Bladder microvascular endothelial cell (primary cell): ENCODE measurements around the gene TACC3. TPM values are rescaled to one million over a fixed set of nuclear protein-coding genes. Genes with fewer than 3 reads are reported as not detected.

Source experiments
- total RNA-seq: library from RNA; depleted of rRNA; stranded (reverse); fragments of >200 nt; gene quantifications from 2 replicates; pipeline ENCODE4 v1.2.3, GENCODE V29; 2014

TACC3 gene
- 17.4 and 19.1 TPM in 2 replicates for total RNA-seq

DNA sequence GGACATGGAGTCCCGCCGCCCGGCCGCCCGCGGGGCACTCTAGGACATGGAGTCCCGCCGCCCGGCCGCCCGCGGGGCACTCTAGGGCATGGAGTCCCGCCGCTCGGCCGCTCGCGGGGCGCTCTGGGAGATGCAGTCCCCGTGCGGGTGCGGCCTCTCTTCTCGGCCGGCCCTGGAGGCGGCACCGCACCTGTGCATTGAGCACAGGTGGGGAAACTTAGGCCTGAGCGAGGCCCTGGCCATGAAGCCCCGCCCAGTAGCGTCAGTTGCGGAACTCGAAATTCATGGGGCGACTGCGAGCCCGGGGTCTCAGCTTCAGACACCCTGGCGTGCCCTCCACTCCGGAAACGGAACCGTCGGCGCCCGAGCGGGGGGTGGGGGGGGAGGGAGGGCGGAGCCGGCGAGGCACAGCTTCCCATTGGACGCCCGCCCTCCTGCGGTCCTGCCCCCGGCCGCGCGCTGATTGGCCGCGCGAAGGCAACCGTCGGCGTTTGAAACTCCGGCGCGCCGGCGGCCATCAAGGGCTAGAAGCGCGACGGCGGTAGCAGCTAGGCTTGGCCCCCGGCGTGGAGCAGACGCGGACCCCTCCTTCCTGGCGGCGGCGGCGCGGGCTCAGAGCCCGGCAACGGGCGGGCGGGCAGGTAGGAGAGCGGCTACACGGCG, at the start of gene TACC3, which contains the start of gene TMEM129:
Gene TACC3 (plus strand): TSS at position 519 of the 663 bp plus-strand sequence. CDS start 1,901 bp downstream, outside the sequence.
Gene TMEM129 (minus strand): TSS at position 321 of the 663 bp plus-strand sequence. CDS start 486 bp downstream, outside the sequence.

GRCh38 chr4:1683736-1684505, 37.4 kb upstream of the TACC3 start, which contains the start of gene FAM53A:
Gene FAM53A (minus strand): TSS chr4:1684313. CDS start chr4:1668741, 15,572 bp downstream.

DNA sequence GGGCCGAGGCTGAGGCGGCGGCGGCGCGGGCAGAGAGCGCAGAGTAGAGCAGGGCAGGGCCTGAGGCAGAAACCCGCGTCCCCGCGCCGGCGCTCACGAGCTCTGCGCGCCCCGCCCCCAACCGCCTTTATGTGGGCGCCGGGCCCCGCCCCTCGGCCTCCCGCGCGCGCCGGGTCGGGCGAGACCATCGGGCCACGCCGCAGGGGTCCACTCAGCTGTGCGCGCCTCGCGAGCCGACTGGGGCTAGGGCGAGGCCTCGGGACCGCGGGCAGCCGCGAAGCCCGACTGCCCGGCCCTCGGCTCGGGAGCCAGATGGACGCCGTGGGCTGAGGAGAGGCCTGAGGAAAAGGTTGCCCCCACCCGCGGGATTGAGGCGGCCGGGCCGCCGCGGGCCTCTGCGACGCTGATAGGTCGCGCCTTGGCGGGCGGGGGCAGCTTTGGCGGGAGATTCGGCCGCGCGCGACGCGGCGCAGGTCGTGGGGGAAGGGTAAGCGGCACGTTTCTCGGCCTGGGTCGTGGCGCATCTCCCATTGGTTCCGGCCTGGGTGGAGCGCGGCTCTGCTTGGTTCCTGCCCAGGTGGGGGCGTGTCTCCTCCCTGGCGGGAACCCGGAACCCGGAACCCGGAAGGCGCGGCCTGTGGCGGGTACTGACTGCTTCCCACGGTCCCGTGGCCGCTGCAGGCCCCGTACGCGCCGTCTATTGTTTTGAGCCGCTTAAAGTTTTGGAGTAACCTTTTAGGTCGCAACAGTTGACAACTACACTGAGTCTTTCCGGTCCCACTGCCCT, 8.9 kb upstream of the TACC3 start, which contains the start of gene SLBP:
Gene SLBP (minus strand): TSS at position 104 of the 787 bp plus-strand sequence. CDS start 131 bp downstream, outside the sequence.

GRCh38 chr4:1792832-1793495, 71.6 kb downstream of the TACC3 start, which contains the start of gene FGFR3:
Gene FGFR3 (plus strand): TSS chr4:1793293. CDS start chr4:1793935, 642 bp downstream.

Other genes with a start within 250 kb of the TACC3 start
- 0.65 and 1.7 TPM in 2 replicates for gene FAM53A, start 37.2 kb upstream of the TACC3 start, total RNA-seq
- 50.6 and 60.9 TPM in 2 replicates for gene SLBP, start 9.2 kb upstream of the TACC3 start, total RNA-seq
- gene TMEM129, start 198 bp upstream of the TACC3 start, total RNA-seq, result 19.6 and 40.0 TPM in 2 replicates
- 0.32 and 3.2 TPM in 2 replicates for gene FGFR3, start 71.8 kb downstream of the TACC3 start, total RNA-seq
- 85.8 and 135 TPM in 2 replicates for gene LETM1, start 134.6 kb downstream of the TACC3 start, total RNA-seq
- gene NSD2, start 149.9 kb downstream of the TACC3 start, total RNA-seq, result 46.6 and 69.9 TPM in 2 replicates